ENCODE measurements around the gene PPARG. TPM values are rescaled to one million over a fixed set of nuclear protein-coding genes. Genes with fewer than 3 reads are reported as not detected.
"Not testable (repeated sequence)": the region's sequence is repeated elsewhere in the genome, so short reads cannot be mapped to it uniquely, and the experiment has no call there.

Gene PPARG
- polyA plus RNA-seq, 3 donors = 24.1 to 33.3 (median 28.2) TPM

DNA sequence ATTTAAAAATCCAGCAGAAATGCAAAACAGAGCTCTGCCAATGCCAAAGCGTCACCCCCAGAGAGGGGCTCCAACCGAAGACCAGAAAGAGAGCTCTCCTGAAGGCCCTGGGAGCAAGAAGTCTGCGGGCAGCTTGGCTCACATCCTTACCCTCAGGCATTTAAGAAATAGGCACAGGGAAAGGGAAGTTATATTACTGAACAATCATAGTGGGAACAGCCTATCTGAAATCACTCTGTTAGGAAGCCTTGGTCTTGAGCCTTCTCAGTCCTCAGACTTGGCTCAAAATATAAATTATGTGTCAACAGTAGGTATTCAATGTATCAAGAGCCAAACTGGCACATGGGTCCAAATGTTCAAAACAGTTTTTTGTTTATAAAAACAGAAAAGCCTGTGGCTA lies 10.3 kb upstream of the PPARG start:
- no peak for DNase-seq (ENCODE audit: low read depth in 3 of 3, low spot score in 2 of 3)

GRCh38 chr3:12279591-12280326 lies 9.1 kb upstream of the PPARG start:
- no peak for DNase-seq (ENCODE audit: low read depth in 3 of 3, low spot score in 2 of 3)

DNA sequence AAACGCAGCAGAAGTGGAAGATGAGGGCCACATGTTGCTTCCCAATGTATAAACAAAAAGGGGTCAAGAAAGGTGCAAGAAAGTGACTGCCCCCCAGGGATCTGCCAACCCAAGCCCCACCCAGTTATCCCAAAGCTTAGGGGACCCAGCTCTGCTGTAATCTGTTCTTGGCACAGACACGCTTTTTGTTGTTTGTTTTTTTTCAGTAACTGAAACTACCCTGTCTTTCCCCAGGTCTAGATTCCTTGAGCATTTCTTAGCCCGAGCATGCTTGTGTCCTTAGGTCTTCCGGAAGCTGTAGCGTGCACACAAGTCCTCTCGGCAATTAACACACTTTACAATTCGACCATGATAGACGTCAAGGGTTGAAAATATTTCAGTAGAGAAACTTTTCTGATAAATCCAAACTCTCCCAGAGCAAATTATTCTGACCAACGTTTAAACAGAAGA lies 8.5 kb upstream of the PPARG start:
- no peak for DNase-seq (ENCODE audit: low read depth in 3 of 3, low spot score in 2 of 3)

- no peak for DNase-seq (ENCODE audit: low read depth in 3 of 3, low spot score in 2 of 3)
These were observed 4.3 kb upstream of the PPARG start for GRCh38 chr3:12284591-12284990.

DNA sequence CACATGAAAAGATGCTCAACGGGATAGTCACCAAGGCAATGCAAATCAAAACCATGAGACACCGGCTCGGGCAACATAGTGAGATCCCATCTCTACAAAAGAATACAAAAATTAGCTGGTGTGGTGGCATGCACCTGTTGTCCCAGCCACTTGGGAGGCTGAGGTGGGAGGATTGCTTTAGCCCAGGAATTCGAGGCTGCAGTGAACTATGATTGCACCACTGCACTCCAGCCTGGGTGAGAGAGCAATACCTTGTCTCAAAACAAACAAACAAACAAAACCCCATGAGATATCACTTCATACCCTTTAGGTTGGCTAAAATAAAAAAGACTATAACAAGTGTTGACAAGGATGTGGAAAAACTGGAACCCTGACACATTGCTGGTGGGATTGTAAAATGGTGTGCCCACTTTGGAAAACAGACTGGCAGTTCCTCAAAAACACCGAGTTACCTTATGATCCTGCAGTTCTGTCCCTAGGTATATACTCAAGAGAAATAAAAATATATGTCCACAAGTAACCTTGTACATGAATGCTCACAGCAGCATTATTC lies 3.8 kb upstream of the PPARG start:
- DNase-seq (ENCODE audit: low read depth in 3 of 3, low spot score in 2 of 3) = no peak

DNA sequence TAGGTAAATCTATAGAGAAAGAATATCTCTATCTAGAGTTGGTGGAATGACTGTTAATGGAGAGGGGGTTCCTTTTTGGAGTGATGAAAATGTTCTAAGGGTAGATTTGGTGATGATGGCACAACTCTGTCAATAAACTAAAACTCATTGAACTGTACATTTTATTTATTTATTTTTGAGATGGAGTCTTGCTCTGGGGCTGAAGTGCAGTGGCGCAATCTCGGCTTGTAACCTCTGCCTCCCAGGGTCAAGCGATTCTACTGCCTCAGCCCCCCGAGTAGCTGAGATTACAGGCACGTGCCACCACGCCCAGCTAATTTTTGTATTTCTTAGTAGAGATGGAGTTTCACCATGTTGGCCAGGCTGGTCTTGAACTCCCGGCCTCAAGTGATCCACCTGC lies 3.1 kb upstream of the PPARG start:
- DNase-seq (ENCODE audit: low read depth in 3 of 3, low spot score in 2 of 3) = not testable (repeated sequence)

DNA sequence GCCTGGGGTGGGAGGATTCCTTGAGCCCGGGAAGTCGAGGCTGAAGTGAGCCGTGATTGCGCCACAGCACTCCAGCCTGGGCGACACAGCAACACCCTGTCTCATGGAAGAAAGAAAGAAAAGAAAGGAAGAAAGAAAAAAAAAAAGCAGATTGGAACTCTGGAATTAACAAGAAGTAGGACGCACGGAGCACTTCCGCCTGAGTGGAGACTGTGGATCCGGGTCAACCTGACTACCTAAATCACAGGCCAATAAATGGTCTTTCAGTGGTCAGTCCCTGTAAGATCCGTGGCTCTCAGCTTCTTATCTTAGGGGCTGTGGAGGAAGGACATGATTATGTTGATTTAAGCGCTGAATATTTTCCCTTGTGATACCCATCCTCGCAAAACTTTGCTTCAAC lies 2.4 kb upstream of the PPARG start:
- DNase-seq (ENCODE audit: low read depth in 3 of 3, low spot score in 2 of 3) = no peak

DNA sequence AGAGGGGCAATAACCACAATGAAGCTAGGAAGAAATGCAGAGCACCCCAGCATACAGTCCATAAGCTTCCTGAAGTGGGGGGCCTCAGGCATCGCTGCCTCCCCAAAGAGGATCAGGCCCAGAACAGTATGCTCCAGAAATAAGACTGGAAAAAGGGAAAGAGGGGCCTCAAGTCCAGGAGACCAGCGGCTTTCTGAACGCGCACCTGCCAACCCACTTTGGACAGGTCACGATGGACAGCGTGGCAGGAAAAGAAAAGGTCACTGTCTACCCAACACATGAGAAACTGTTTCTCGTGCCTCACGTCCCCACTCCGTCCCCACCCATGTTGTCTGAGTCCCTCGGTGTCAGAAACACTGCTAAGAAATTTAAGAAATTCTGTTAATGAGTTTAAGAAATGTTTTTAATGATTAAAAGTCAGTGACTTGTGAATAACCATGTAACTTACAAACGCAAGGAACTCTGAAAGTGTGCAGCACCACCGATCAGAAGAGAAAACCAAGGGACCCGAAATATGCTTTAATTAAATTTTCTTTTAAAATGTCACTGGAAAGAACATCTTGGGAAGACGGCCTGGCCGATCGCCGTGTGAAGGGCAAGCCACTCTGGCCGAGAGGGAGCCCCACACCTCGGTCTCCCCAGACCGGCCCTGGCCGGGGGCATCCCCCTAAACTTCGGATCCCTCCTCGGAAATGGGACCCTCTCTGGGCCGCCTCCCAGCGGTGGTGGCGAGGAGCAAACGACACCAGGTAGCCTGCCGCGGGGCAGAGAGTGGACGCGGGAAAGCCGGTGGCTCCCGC lies 1.7 kb upstream of the PPARG start:
- no peak for DNase-seq (ENCODE audit: low read depth in 3 of 3, low spot score in 2 of 3)

GRCh38 chr3:12287727-12288181 lies 1.1 kb upstream of the PPARG start:
- no peak for DNase-seq (ENCODE audit: low read depth in 3 of 3, low spot score in 2 of 3)

DNA sequence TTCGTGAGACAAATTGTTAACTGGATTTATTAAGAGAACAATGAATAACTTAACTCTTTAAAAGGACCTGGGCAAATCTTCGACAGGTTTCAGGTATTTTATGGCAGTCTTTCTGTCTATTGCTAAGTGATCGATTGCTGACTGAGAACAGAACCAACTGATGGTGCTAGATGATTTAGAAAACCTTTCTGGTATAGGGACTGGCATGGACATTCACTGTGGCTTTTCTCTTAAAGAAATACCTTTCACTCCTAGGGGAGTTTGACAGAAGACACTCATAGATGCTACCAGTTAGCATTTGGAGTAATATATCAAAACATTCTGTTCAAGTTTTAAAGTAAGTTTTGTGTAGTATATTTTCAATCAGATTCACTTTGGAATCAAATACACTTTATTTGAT lies 654 bp downstream of the PPARG start:
- DNase-seq (ENCODE audit: low read depth in 3 of 3, low spot score in 2 of 3) = no peak

DNA sequence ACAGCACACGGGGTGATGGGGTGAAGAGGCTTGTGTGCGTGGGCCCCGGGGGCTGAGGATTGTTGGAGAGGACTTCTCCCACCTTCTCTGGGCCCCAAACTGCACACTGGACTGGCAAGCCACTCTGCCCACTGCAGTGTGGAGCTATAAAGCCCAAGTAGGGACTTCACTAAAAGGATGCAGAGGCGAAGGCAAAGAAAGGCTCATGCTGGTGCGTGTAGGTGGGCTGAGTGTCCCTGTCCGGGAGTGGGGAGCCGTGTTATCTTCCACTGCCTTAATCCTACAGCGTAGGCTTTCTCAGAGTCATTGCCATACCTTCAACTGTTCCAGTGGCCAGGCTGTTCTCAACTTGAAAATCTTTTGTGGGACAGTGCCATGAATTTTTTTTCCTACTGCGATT lies 3.9 kb downstream of the PPARG start:
- no peak for DNase-seq (ENCODE audit: low read depth in 3 of 3, low spot score in 2 of 3)

DNA sequence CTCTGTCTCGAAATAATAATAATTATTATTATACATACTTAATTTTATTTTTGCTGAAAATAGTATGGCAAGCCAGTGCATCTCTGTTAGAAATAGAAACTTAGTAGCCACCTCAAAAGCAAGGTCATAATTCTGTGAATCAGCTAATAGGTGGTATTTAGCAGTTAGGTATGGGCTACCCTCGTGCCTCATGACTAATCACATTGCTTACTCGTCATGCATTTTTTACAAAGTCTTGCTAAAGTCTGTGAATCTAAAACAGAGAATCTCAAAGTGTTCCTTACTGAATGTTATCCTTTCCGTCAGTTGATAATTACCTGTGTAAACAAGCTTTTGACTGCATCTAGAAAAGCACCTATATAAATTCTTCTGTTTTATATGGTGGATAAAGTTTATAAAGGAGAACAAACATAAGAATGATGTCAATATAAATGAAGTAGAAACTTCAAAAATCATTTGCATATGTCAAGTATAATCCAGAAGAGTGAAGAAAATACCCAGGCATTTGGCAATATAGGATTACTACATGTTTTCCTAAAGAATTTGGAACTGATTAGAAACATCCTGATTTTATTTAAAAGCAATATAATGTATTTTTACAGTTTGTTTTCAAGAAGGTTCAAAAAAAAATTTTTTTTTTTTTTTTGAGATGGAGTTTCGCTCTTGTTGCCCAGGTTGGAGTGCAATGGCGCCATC lies 6.2 kb downstream of the PPARG start:
- no peak for DNase-seq (ENCODE audit: low read depth in 3 of 3, low spot score in 2 of 3)

DNA sequence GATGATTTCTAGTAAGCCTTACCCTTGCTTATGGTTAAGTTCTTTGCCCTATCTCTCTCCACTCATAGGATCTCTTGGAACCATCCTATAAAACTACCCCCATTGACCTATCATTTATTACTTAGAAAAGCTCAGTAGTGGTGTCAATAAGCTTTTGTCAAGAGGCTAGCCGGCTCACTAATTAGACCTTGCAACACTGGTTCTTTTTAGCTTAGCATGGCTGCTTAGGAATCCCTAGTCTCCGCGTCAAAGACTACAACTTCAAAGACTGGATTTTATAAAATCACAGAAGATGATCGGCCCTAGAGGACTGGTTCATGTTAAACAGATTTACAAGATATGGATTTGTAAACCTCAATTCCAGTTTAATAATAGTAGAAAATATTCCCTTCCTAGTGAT lies 7.6 kb downstream of the PPARG start:
- no peak for DNase-seq (ENCODE audit: low read depth in 3 of 3, low spot score in 2 of 3)

DNA sequence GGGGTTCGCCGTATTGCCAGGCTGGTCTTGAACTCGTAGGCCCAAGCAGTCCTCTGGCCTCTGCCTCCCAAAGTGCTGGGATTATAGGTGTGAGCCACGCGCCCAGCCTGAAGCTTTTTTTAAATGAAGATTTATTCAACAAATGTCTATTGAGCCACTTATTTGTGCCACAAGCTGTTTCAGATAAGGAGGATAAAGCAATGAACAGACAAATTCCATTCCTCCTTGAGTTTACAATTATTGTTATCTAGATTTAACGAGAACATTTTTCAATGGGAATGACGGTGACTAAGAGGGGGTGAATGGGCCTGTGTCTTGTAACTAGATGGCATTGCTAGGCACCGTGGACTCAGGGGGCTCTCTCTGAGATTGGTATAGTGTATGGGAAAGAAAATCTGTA lies 10.2 kb downstream of the PPARG start:
- no peak for DNase-seq (ENCODE audit: low read depth in 3 of 3, low spot score in 2 of 3)

DNA sequence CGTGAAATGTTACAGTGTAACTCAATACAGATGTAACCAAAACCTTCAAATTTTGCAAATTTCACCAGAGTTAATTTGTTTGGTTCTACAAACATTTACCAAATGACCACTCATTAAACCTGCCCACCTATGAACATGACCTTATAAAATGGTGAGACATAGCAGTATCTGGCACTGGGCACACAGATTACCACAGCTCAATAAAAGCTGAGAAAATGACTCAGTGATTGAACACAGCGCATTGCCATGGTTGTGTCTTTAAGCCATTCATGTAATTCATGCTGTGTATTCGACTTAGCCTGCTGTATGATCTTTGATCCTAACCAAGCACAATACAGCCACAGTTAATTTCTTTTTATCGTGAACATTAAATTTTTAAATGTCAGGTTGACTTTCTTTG lies 11.3 kb downstream of the PPARG start:
- no peak for DNase-seq (ENCODE audit: low read depth in 3 of 3, low spot score in 2 of 3)

DNA sequence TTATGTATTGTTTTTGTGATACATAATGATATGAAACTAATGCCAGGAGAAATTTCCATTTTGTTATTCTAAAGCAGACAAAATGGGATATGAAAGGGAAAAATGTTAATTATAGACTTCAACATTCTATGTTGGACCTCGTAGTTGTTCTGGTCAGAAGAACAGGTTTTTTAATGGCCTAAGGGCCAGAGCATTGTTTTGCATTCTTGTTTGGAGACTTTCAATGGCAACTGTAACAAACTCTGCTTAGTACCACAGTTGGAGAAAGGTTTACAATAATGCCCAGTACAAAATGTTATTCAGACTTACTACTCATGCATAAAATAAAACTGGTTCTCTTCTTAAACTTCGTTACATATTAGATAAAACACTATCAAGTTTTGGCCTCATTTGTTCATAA lies 12.2 kb downstream of the PPARG start:
- DNase-seq (ENCODE audit: low read depth in 3 of 3, low spot score in 2 of 3) = no peak

DNA sequence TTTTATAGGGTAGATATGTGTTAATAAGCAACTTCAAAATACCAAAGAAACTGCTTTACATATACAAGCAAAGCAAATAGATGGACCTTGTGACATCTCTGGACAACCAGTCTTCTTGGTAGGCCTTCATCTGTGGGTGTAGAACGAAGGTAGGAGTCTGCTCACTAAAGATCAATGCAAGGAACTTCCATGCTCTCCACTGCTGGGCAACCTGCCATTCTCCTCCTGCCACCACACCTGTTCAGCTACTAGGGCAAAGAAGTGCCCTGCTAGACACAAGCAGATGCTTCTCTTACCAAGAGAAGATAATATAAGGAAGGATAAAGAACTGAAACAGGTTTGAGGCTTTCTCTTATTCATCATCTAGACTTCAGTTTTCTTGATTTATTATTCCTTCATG lies 12.6 kb downstream of the PPARG start:
- no peak for DNase-seq (ENCODE audit: low read depth in 3 of 3, low spot score in 2 of 3)

DNA sequence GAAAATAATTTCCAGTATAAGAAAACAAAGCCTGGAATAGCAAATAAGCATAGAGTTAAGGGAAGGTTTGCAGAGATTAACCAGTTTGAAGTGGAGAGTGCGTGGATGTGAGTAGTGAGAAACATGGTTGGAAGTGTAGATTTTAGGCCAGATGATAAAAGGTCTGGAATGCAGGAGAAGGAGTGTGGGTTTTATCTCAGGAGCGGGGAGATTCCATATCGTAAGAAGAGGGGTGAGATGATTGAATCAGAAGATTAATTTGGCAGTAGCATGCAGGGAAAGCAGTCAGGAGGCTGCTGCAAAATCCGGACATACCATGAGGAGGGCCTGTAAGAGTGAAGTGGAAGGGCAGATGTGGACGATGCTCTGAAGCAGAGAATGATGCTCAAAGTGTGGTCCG lies 13.7 kb downstream of the PPARG start:
- DNase-seq (ENCODE audit: low read depth in 3 of 3, low spot score in 2 of 3) = no peak

DNA sequence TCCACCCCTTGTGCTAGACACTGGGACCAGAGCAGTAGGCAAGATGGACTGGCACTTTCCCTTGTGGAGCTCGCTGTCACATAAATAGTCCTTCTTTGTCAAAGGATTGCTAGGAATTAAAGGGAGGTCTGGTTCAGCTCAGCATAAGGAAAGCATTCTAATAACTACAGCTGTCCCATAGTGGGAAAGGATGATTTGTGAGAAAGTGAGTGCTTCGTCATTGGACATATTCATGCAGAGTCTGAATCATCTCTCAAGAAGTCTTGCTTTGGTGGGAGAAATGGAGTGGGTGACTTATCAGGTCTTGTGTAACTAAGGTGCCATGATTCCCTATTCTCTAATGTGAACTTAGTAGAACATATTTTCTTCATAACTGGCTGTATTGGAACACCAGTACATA lies 14.7 kb downstream of the PPARG start:
- DNase-seq (ENCODE audit: low read depth in 3 of 3, low spot score in 2 of 3) = no peak

DNA sequence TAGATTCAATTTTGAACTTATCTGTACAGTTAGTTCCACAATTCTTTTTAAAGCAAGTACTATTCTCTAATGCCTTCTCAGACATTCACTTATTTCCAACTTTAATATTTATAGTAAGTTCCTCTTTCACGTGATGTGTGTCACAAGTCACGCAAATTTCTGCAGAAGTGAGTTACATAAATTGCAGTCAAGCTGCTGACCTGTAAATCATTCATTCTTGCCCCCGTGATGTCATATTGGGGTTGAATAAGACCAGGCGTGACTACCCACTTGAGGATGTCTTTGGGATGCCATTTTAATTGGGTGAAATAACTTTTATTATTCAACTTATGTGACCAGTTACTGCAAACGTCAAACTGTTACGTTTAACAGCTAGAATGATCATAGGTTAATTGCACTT lies 15.1 kb downstream of the PPARG start:
- DNase-seq (ENCODE audit: low read depth in 3 of 3, low spot score in 2 of 3) = no peak

GRCh38 chr3:12307136-12307535 lies 18.3 kb downstream of the PPARG start:
- DNase-seq (ENCODE audit: low read depth in 3 of 3, low spot score in 2 of 3) = no peak

All from right renal cortex interstitium (tissue), 3 donors.